ENCODE measurements around the gene AUTS2.

AUTS2 gene

DNA sequence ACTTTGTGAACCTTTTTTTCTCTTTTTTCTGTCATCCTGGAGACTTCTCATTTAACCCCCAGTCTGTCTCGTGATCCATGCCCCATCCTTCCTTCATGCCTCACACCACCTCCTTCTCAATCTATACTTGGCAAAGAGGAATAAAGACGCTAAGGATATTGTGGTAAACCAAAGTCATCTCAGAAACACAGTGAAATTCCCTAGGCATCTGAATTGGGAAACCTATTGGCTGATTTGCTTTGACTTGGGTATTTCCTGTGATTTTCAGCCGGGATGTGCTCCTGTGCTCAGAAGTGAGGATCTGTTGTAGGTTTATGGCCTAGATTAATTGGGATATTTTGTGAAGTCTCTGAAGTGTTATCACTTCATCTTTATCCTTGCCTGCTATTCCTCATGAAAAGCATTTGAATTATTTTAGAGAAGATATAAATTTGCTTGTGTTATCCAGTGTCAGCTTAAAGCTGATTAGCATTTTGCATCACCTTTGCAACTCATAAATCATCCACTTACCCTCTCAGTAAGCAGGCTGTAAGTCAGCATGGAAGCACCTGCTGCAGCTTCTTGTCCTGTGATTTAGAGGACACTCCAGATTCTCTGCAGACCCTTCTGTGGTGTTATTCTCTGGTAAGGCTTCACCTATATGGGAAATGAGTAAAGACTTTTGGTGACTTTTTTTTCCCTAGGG is 138.0 kb downstream of the AUTS2 start:
- Histone ChIP-seq H3K4me1 (ENCODE audit: control insufficient read depth in 1 of 2, insufficient read depth in 2 of 2, low read length in 2 of 2) (peaks cover 0 to 13% of the 10 kb centered on the region in 2 donors), H3K4me3 (ENCODE audit: low read depth in 1 of 2, low read length in 2 of 2) (no peak overlapping the region), H3K27me3 (ENCODE audit: control insufficient read depth in 1 of 2, insufficient read depth in 2 of 2, low read length in 2 of 2) (peaks cover 0 to 6% of the 10 kb centered on the region in 2 donors), H3K27ac (ENCODE audit: low read depth, low read length) (no peak overlapping the region), H3K9me3 (ENCODE audit: control insufficient read depth in 1 of 2, low read length in 2 of 2) (no peaks in the 10 kb centered on the region), H3K36me3 (ENCODE audit: control insufficient read depth in 1 of 2, insufficient read depth in 2 of 2, low read length in 2 of 2) (no peaks in the 10 kb centered on the region), H3K9ac (ENCODE audit: low read depth in 1 of 2, low read length in 2 of 2) (no peak overlapping the region)

GRCh38 chr7:69738396-69738951 is 140.2 kb downstream of the AUTS2 start:
- peaks cover 0 to 6% of the 10 kb centered on the region in 2 donors for H3K27me3 ChIP-seq (ENCODE audit: control insufficient read depth in 1 of 2, insufficient read depth in 2 of 2, low read length in 2 of 2)
- no peaks in the 10 kb centered on the region for H3K9me3 ChIP-seq (ENCODE audit: control insufficient read depth in 1 of 2, low read length in 2 of 2)
- no peak overlapping the region for H3K4me3 ChIP-seq (ENCODE audit: low read depth in 1 of 2, low read length in 2 of 2)
- no peak overlapping the region for H3K9ac ChIP-seq (ENCODE audit: low read depth in 1 of 2, low read length in 2 of 2)
- no peaks in the 10 kb centered on the region for H3K4me1 ChIP-seq (ENCODE audit: control insufficient read depth in 1 of 2, insufficient read depth in 2 of 2, low read length in 2 of 2)
- H3K36me3 ChIP-seq (ENCODE audit: control insufficient read depth in 1 of 2, insufficient read depth in 2 of 2, low read length in 2 of 2): no peaks in the 10 kb centered on the region
- H3K27ac ChIP-seq (ENCODE audit: low read depth, low read length): no peak overlapping the region

DNA sequence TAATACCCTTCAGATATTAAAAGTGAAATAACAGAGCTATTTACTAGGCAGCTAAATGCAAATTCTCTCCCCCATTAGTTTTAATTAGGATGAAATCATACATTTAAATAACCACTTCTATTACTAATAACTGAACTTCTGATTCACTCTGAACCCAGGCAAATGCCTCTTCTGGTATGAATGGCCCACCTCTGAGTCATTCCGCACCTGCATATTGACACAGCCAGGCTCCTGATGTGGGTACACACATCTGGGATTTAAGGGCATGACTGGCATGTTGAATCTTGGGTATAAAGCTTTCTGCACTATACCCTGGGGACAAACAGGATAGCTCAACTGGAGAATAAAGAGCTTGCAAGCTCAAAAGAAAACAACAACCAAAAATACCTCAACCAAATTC is 140.9 kb downstream of the AUTS2 start:
- H3K27me3 ChIP-seq (ENCODE audit: control insufficient read depth in 1 of 2, insufficient read depth in 2 of 2, low read length in 2 of 2): peaks cover 0 to 6% of the 10 kb centered on the region in 2 donors
- no peak overlapping the region for H3K27ac ChIP-seq (ENCODE audit: low read depth, low read length)
- no peak overlapping the region for H3K9ac ChIP-seq (ENCODE audit: low read depth in 1 of 2, low read length in 2 of 2)
- no peaks in the 10 kb centered on the region for H3K4me1 ChIP-seq (ENCODE audit: control insufficient read depth in 1 of 2, insufficient read depth in 2 of 2, low read length in 2 of 2)
- H3K4me3 ChIP-seq (ENCODE audit: low read depth in 1 of 2, low read length in 2 of 2): no peak overlapping the region
- H3K9me3 ChIP-seq (ENCODE audit: control insufficient read depth in 1 of 2, low read length in 2 of 2): no peaks in the 10 kb centered on the region
- H3K36me3 ChIP-seq (ENCODE audit: control insufficient read depth in 1 of 2, insufficient read depth in 2 of 2, low read length in 2 of 2): no peaks in the 10 kb centered on the region

GRCh38 chr7:69739931-69740431 is 141.7 kb downstream of the AUTS2 start:
- H3K9me3 ChIP-seq (ENCODE audit: control insufficient read depth in 1 of 2, low read length in 2 of 2): no peaks in the 10 kb centered on the region
- no peaks in the 10 kb centered on the region for H3K36me3 ChIP-seq (ENCODE audit: control insufficient read depth in 1 of 2, insufficient read depth in 2 of 2, low read length in 2 of 2)
- peaks cover 0 to 6% of the 10 kb centered on the region in 2 donors for H3K27me3 ChIP-seq (ENCODE audit: control insufficient read depth in 1 of 2, insufficient read depth in 2 of 2, low read length in 2 of 2)
- H3K27ac ChIP-seq (ENCODE audit: low read depth, low read length): no peak overlapping the region
- no peak overlapping the region for H3K4me3 ChIP-seq (ENCODE audit: low read depth in 1 of 2, low read length in 2 of 2)
- H3K9ac ChIP-seq (ENCODE audit: low read depth in 1 of 2, low read length in 2 of 2): no peak overlapping the region
- H3K4me1 ChIP-seq (ENCODE audit: control insufficient read depth in 1 of 2, insufficient read depth in 2 of 2, low read length in 2 of 2): no peaks in the 10 kb centered on the region

DNA sequence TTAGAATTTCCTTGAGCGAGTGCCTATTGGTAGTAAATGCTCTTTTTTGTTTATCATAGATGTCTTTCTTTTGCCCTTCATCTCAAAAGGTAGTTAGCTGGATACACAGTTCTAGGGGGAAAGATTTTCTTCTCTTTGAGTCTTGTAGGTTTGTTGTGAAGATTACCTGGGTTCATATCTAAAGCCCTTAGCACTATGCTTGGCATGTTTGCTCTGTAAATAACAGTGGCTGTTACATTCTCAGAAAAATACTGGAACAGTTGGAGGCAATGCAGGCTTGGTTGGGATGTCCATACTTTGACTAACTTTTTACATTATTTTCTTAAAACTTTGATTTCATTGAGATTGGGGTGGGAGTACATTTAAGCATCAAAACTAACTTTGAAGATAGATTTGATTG is 144.0 kb downstream of the AUTS2 start:
- H3K27me3 ChIP-seq (ENCODE audit: control insufficient read depth in 1 of 2, insufficient read depth in 2 of 2, low read length in 2 of 2): no peaks in the 10 kb centered on the region
- no peaks in the 10 kb centered on the region for H3K4me1 ChIP-seq (ENCODE audit: control insufficient read depth in 1 of 2, insufficient read depth in 2 of 2, low read length in 2 of 2)
- no peak overlapping the region for H3K27ac ChIP-seq (ENCODE audit: low read depth, low read length)
- H3K9me3 ChIP-seq (ENCODE audit: control insufficient read depth in 1 of 2, low read length in 2 of 2): no peaks in the 10 kb centered on the region
- no peaks in the 10 kb centered on the region for H3K36me3 ChIP-seq (ENCODE audit: control insufficient read depth in 1 of 2, insufficient read depth in 2 of 2, low read length in 2 of 2)
- H3K4me3 ChIP-seq (ENCODE audit: low read depth in 1 of 2, low read length in 2 of 2): no peak overlapping the region
- H3K9ac ChIP-seq (ENCODE audit: low read depth in 1 of 2, low read length in 2 of 2): no peak overlapping the region

- Histone ChIP-seq H3K9me3 (ENCODE audit: control insufficient read depth in 1 of 2, low read length in 2 of 2) (no peaks in the 10 kb centered on the region), H3K4me3 (ENCODE audit: low read depth in 1 of 2, low read length in 2 of 2) (no peak overlapping the region), H3K4me1 (ENCODE audit: control insufficient read depth in 1 of 2, insufficient read depth in 2 of 2, low read length in 2 of 2) (peaks cover 0 to under 1% of the 10 kb centered on the region in 2 donors), H3K36me3 (ENCODE audit: control insufficient read depth in 1 of 2, insufficient read depth in 2 of 2, low read length in 2 of 2) (no peaks in the 10 kb centered on the region), H3K27ac (ENCODE audit: low read depth, low read length) (no peak overlapping the region), H3K9ac (ENCODE audit: low read depth in 1 of 2, low read length in 2 of 2) (no peak overlapping the region), H3K27me3 (ENCODE audit: control insufficient read depth in 1 of 2, insufficient read depth in 2 of 2, low read length in 2 of 2) (no peaks in the 10 kb centered on the region)
Observed at GRCh38 chr7:69743436-69743835, 145.2 kb downstream of the AUTS2 start.

DNA sequence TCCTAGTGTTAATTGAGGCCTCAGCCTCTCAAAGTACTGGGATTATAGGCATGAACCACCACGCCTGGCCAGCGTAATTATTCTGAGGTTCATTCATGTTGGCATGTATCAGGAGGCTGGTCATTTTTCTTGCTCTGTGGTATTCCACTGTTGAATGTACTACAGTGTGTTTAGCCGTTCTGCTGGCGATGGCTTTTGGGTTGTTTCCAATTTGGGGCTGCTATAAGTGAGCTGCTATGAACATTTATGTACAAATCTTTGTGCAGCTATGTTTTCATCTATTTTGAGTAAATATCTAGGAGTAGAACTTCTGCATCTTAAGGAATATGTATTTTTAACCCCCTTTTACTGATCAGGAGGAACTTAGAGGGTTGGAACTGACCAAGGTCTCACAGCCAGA is 145.8 kb downstream of the AUTS2 start:
- H3K27me3 ChIP-seq (ENCODE audit: control insufficient read depth in 1 of 2, insufficient read depth in 2 of 2, low read length in 2 of 2): no peaks in the 10 kb centered on the region
- H3K4me1 ChIP-seq (ENCODE audit: control insufficient read depth in 1 of 2, insufficient read depth in 2 of 2, low read length in 2 of 2): peaks cover 0 to 3% of the 10 kb centered on the region in 2 donors
- no peaks in the 10 kb centered on the region for H3K36me3 ChIP-seq (ENCODE audit: control insufficient read depth in 1 of 2, insufficient read depth in 2 of 2, low read length in 2 of 2)
- H3K27ac ChIP-seq (ENCODE audit: low read depth, low read length): no peak overlapping the region
- H3K9ac ChIP-seq (ENCODE audit: low read depth in 1 of 2, low read length in 2 of 2): no peak overlapping the region
- H3K9me3 ChIP-seq (ENCODE audit: control insufficient read depth in 1 of 2, low read length in 2 of 2): no peaks in the 10 kb centered on the region
- H3K4me3 ChIP-seq (ENCODE audit: low read depth in 1 of 2, low read length in 2 of 2): no peak overlapping the region

GRCh38 chr7:69746383-69746782 is 148.1 kb downstream of the AUTS2 start:
- Histone ChIP-seq H3K27me3 (ENCODE audit: control insufficient read depth in 1 of 2, insufficient read depth in 2 of 2, low read length in 2 of 2) (no peaks in the 10 kb centered on the region), H3K9me3 (ENCODE audit: control insufficient read depth in 1 of 2, low read length in 2 of 2) (no peaks in the 10 kb centered on the region), H3K4me1 (ENCODE audit: control insufficient read depth in 1 of 2, insufficient read depth in 2 of 2, low read length in 2 of 2) (peaks cover 0 to 11% of the 10 kb centered on the region in 2 donors), H3K9ac (ENCODE audit: low read depth in 1 of 2, low read length in 2 of 2) (no peak overlapping the region), H3K4me3 (ENCODE audit: low read depth in 1 of 2, low read length in 2 of 2) (no peak overlapping the region), H3K36me3 (ENCODE audit: control insufficient read depth in 1 of 2, insufficient read depth in 2 of 2, low read length in 2 of 2) (no peaks in the 10 kb centered on the region), H3K27ac (ENCODE audit: low read depth, low read length) (no peak overlapping the region)

DNA sequence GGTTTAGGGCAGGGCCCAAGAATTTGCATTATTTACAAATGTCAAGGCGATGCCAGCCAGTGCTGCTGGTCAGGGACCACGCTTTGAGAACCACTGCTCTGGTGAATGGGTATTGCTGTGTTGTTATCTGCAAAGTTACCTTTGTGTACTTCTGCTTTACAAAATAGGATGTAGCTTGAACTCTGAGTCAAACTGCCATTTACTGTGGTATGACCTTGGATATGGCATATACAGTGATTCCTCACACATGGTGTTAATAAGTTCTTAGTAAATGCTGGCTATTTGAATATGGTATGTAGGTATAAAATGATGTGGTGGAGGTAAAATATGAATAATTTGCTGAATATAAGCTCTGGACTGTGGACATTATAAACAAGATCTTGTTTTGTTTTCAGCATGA is 148.9 kb downstream of the AUTS2 start:
- H3K27ac ChIP-seq (ENCODE audit: low read depth, low read length): no peak overlapping the region
- peaks cover 0 to 11% of the 10 kb centered on the region in 2 donors for H3K4me1 ChIP-seq (ENCODE audit: control insufficient read depth in 1 of 2, insufficient read depth in 2 of 2, low read length in 2 of 2)
- H3K9ac ChIP-seq (ENCODE audit: low read depth in 1 of 2, low read length in 2 of 2): no peak overlapping the region
- H3K27me3 ChIP-seq (ENCODE audit: control insufficient read depth in 1 of 2, insufficient read depth in 2 of 2, low read length in 2 of 2): no peaks in the 10 kb centered on the region
- no peaks in the 10 kb centered on the region for H3K9me3 ChIP-seq (ENCODE audit: control insufficient read depth in 1 of 2, low read length in 2 of 2)
- no peaks in the 10 kb centered on the region for H3K36me3 ChIP-seq (ENCODE audit: control insufficient read depth in 1 of 2, insufficient read depth in 2 of 2, low read length in 2 of 2)
- H3K4me3 ChIP-seq (ENCODE audit: low read depth in 1 of 2, low read length in 2 of 2): no peak overlapping the region

DNA sequence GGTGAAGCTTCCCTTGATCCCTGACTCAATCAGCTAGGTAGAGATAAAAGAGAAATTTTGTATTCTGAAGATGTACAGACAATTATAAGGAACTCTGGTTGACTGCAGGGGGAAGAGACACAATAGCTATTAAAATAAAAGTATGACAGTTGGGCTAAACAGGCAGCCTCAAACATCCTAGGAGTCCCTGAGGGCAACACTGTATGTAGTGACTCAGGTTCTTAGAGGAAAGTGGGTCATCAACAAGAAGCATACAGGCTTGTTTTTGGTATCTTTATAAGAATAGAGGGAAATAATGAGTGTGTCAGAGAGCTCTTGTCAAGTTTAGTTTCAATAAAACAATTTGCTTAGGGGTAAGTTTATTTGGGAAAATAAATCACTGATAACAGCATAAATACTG is 150.3 kb downstream of the AUTS2 start:
- peaks cover 0 to 11% of the 10 kb centered on the region in 2 donors for H3K4me1 ChIP-seq (ENCODE audit: control insufficient read depth in 1 of 2, insufficient read depth in 2 of 2, low read length in 2 of 2)

More for the DNA sequence above, 150.3 kb downstream of the AUTS2 start:
- Histone ChIP-seq H3K27ac (ENCODE audit: low read depth, low read length) (no peak overlapping the region), H3K27me3 (ENCODE audit: control insufficient read depth in 1 of 2, insufficient read depth in 2 of 2, low read length in 2 of 2) (no peaks in the 10 kb centered on the region), H3K36me3 (ENCODE audit: control insufficient read depth in 1 of 2, insufficient read depth in 2 of 2, low read length in 2 of 2) (no peaks in the 10 kb centered on the region), H3K9ac (ENCODE audit: low read depth in 1 of 2, low read length in 2 of 2) (no peak overlapping the region), H3K9me3 (ENCODE audit: control insufficient read depth in 1 of 2, low read length in 2 of 2) (no peaks in the 10 kb centered on the region), H3K4me3 (ENCODE audit: low read depth in 1 of 2, low read length in 2 of 2) (no peak overlapping the region)
